ENCODE measurements around the gene KCTD16. TPM values are rescaled to one million over a fixed set of nuclear protein-coding genes. Genes with fewer than 3 reads are reported as not detected.

The KCTD16 gene
- total RNA-seq: under 1 TPM in 1 of 4 donors, not detected in 3; 0.03 TPM

- Histone ChIP-seq H3K27ac (peak within 1 kb of the TSS; percentile 92), H3K4me1 (peaks cover 23% of the 10 kb centered on the region), H3K4me3 (peak within 1 kb of the TSS; percentile 94), H3K9me3 (no peaks in the 10 kb centered on the region), H3K36me3 (peaks cover 4% of the 10 kb centered on the region), H3K27me3 (no peaks in the 10 kb centered on the region)
- peak; percentile 97 to 98 for DNase-seq (ENCODE audit: low spot score in 2 of 2)
- 0% methylated on average over 22 of the region's 39 CpGs for WGBS
- peak in 1 of 2 donors; percentile 47 for TF ChIP-seq POLR2A (IDR thresholded peaks at IDR 0.05)
- TF ChIP-seq EP300 (IDR thresholded peaks at IDR 0.05): no peak
- TF ChIP-seq POLR2AphosphoS5 (IDR thresholded peaks at IDR 0.05): peak in 2 of 3 donors; percentile 38 to 61
- no peak for TF ChIP-seq CTCF (IDR thresholded peaks at IDR 0.05)
Observed at GRCh38 chr5:144170276-144171024, at the start of gene KCTD16, which contains the start of gene YIPF5. Gene KCTD16, plus strand, starts transcription at chr5:144170873. Gene YIPF5, minus strand, starts transcription at chr5:144170659. Its CDS starts 704 bp downstream, at chr5:144169955.

- Histone ChIP-seq H3K9me3 (no peaks in the 10 kb centered on the region), H3K4me1 (no peaks in the 10 kb centered on the region), H3K27me3 (no peaks in the 10 kb centered on the region), H3K36me3 (no peaks in the 10 kb centered on the region), H3K27ac (no peak overlapping the region), H3K4me3 (no peak overlapping the region)
- no peak for TF ChIP-seq CTCF (IDR thresholded peaks at IDR 0.05)
- TF ChIP-seq POLR2AphosphoS5 (IDR thresholded peaks at IDR 0.05): no peak
- TF ChIP-seq POLR2A (IDR thresholded peaks at IDR 0.05): no peak
- TF ChIP-seq EP300 (IDR thresholded peaks at IDR 0.05): no peak
- DNase-seq (ENCODE audit: low spot score in 2 of 2): no peak
- 64% methylated on average over 1 of the region's 1 CpG for WGBS
Observed at GRCh38 chr5:144121577-144121976, 49.1 kb upstream of the KCTD16 start.

- no peak for TF ChIP-seq POLR2A (IDR thresholded peaks at IDR 0.05)
- no peak for TF ChIP-seq POLR2AphosphoS5 (IDR thresholded peaks at IDR 0.05)
- TF ChIP-seq EP300 (IDR thresholded peaks at IDR 0.05): no peak
- no peak for TF ChIP-seq CTCF (IDR thresholded peaks at IDR 0.05)
- Histone ChIP-seq H3K27me3 (no peaks in the 10 kb centered on the region), H3K36me3 (no peaks in the 10 kb centered on the region), H3K4me1 (no peaks in the 10 kb centered on the region), H3K27ac (no peak overlapping the region), H3K4me3 (no peak overlapping the region), H3K9me3 (no peaks in the 10 kb centered on the region)
- DNase-seq (ENCODE audit: low spot score in 2 of 2): no peak
- 60% methylated on average over 2 of the region's 2 CpGs for WGBS
Observed at GRCh38 chr5:144122081-144122480, 48.6 kb upstream of the KCTD16 start.

GRCh38 chr5:144122641-144123040 lies 48.0 kb upstream of the KCTD16 start:
- no peak for DNase-seq (ENCODE audit: low spot score in 2 of 2)
- H3K27ac ChIP-seq: no peak overlapping the region
- no peaks in the 10 kb centered on the region for H3K9me3 ChIP-seq
- no peaks in the 10 kb centered on the region for H3K27me3 ChIP-seq
- no peaks in the 10 kb centered on the region for H3K4me1 ChIP-seq
- 83% methylated on average over 3 of the region's 3 CpGs for WGBS
- TF ChIP-seq EP300 (IDR thresholded peaks at IDR 0.05) (no peak), POLR2A (IDR thresholded peaks at IDR 0.05) (no peak), CTCF (IDR thresholded peaks at IDR 0.05) (no peak), POLR2AphosphoS5 (IDR thresholded peaks at IDR 0.05) (no peak)
- H3K36me3 ChIP-seq: no peaks in the 10 kb centered on the region
- no peak overlapping the region for H3K4me3 ChIP-seq

GRCh38 chr5:144125163-144125726 lies 45.4 kb upstream of the KCTD16 start:
- no peak for DNase-seq (ENCODE audit: low spot score in 2 of 2)
- Histone ChIP-seq H3K4me1 (no peaks in the 10 kb centered on the region), H3K9me3 (no peaks in the 10 kb centered on the region), H3K36me3 (no peaks in the 10 kb centered on the region), H3K27ac (no peak overlapping the region), H3K27me3 (no peaks in the 10 kb centered on the region), H3K4me3 (no peak overlapping the region)
- no peak for TF ChIP-seq EP300 (IDR thresholded peaks at IDR 0.05)
- WGBS: 45% methylated on average over 4 of the region's 4 CpGs

Measured in suprapubic skin (tissue), 4 donors.